GM18505 (cell line): Measurements from ENCODE around the gene HMCN2.

ENCODE experiments used
- ATAC-seq: cut with Tn5 transposase; IDR thresholded peaks from one replicate; pipeline ENCODE4 v1.9.1; 2021; ENCODE audit not compliant: unreplicated experiment
- POLR2A ChIP-seq: IDR thresholded peaks from 4 replicates; pipeline ENCODE4 v1.6.1; 2011; ENCODE audit warnings: borderline replicate concordance; ENCODE audit not compliant: insufficient read depth, insufficient read length; ENCODE audit errors: extremely low read depth

The HMCN2 gene

DNA sequence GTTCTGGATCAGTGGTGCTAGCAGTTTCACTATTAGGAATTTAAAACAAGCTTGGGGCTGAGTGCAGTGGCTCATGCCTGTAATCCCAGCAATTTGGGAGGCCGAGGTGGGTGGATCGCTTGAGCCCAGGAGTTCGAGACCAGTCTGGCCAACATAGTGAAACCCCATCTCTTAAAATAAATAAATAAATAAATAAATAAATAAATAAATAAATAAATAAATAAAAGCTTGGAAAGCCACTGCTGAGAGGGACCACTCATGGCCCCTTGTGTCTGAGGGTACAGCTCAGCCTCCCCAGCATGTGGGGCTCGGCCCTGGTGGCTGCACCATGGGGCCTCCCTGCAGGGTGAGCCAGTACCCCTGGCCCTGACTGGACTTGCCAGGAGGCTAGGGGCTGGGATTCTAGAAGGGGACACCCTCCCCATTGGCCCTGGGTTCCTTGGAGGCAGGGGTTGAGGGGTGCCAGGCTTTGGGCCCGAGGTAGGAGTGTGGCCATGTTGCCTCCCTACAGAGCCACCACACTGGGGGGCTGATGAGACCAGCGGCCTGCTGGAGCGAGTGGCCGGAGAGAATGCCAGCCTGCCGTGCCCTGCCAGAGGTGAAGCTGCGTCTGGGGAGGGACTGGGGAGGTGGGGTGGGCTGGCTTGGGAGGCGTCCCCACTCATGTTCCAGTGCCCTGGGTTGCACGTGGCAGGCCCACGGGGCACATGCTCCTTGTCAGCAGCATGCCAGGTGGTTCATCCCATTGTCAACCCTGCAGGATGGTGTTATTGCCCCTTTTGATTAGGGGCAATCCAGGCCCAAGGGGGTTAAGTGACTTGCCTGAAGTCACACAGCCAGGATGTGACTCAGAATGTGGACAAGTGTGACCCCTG, 76.5 kb downstream of the HMCN2 start:
- TF ChIP-seq POLR2A, result no peak
- no peak for ATAC-seq

DNA sequence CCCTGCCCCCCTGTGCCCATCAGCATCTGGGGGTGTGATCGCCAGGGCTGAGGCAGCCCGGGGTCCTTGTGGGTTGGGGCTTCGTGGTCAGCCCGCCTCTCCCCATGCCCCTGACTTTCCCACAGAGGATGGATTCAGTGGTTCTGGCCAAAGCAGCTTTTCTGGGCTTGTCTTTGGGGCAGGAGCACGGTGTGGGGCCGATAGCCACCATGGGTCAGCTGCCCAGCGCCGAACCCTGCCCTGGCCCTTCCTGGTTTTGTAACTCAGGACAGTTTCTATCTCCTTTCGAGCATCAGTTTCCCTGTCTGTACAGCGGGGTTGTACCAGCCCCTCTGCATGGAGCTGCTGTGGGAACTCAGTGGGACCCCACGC, 77.1 kb downstream of the HMCN2 start:
- TF ChIP-seq POLR2A, result no peak
- no peak for ATAC-seq

DNA sequence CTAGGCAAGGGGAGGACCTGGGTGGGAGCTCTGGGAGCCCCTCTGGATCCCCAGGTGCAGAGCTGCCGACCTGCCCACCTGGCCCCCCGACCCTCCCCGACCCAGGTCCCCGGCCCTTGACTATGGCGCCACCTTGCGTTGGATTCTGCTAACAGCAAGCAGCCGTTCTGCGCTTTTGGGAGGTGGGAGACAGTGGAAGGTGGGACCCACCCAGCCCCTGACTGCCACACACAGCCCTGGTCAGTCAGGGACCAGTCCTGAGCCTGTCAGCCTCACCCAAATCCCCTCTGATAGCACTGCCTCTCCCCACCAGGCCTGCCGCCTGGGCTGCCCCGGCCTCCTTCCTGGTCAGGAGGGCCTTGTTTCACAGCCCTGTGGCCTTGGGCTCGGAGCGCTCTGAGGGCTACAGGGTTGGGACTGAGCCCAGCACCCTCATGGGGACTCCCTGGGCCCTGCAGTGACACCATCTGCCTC, 77.9 kb downstream of the HMCN2 start:
- ATAC-seq, result no peak
- no peak for TF ChIP-seq POLR2A

DNA sequence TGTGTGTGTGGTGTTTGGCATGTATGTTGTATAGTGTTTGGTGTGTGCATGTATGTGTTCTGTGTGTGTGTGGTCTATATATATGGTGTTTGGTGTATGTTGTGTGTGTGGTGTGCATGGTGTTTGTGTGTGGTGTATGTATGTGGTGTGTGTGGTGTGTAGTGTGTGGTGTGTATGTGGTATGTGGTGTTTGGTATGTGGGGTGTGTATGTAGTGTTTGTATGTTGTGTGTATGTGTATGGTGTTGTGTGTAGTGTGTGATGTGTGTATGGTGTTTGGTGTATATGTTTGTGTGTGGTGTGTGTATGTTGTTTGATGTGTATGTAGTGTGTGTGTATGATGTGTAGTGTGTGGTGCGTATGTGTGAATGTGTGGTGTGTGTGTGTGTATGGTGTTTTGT, 78.8 kb downstream of the HMCN2 start:
- no peak for TF ChIP-seq POLR2A
- no peak for ATAC-seq

DNA sequence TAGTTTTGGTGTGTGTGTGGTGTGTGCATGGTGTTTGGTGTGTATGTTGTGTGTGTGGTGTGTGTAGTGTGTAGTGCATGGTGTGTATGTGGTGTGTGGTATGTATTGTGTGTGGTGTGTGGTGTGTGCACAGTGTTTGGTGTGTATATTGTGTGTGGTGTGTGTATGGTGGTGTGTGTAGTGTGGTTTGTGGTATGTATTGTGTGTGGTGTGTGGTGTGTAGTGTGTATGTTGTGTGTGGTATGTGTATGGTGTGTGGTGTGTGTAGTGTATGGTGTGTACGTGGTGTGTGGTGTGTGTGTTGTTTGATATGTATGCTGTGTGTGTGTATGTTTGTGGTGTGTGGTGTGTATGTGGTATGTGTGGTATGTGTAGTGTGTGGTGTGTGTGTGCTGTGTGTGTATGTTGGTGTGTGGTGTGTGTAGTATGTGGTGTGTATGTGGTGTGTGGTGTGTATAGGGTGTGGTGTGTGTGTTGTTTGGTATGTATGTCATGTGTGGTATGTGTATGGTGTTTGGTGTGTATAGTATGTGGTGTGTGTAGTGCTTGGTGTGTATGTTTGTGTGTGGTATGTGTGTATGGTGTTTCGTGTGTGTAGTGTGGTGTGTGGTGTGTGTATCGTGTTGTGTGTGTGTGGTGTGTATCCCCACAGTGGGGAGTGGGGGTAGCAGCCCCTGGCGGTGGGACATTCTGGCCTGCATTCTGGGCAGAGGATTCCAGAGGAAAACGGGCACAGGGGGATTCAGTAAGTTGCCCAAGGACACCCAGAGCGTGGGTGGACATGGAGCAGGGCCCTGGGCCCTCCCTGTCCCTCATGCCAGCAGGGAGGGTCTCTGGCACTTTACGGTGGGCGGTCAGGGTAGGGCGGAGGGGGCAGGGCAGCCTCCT, 79.7 kb downstream of the HMCN2 start:
- no peak for TF ChIP-seq POLR2A
- no peak for ATAC-seq

DNA sequence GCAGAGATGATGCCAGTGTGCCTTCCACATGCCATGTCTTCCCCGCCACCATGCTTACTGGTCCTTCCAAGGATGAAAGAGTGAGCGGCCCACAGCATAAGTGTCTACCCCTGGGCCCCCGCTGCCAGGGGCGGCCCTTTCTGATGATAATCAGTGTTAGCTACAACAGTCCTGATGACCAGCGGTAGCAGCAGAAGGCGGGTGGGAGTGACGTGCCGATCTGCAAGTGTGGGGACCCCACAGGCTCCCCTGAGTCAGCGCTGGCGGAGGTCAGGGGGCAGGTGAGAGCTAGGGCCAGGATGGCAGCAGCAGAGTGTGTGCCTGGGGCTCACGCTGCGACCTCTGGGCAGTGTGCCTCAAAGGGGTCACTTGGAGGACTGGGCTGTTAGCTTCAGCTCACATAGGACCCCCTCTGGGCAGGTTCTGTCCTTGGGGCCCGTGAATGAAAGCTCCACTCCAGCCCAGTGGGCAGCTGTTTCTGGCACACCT, 80.4 kb downstream of the HMCN2 start:
- no peak for ATAC-seq
- no peak for TF ChIP-seq POLR2A

DNA sequence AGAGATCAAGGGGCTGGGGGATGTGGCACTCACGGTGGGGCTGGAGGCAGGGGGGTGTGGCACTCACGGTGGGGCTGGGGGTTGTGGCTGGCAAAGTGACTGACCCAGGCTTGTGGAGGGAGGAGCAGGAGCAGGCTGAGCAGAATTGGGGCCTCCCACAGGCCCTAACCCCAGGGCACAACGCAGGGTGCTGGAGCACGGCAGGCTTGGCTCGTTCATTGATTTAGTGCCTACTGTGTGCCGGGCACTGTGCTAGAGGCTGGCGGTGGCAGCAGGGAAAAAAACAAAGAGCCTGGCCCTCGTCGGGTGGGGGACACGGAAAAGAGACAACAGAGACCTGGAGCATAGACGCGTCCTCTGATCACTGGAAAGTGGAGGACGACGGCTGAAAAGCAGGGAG, 80.9 kb downstream of the HMCN2 start:
- no peak for TF ChIP-seq POLR2A
- ATAC-seq, result no peak

DNA sequence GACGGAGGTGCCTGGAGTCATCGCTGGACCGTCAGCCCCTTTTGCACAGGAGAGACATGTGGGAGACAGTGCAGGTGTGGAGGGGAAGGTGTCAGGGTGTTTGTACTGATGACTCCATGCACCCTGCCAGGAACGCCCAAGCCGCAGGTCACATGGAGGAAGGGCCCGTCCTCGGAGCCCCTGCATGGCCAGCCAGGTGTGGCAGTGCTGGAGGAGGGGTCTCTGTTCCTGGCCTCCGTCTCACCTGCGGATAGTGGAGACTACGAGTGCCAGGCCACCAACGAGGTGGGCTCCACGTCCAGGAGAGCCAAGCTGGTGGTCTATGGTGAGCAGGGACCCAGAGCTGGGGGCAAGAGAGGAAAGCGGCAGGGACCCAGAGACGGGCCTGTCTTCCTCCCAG, 81.5 kb downstream of the HMCN2 start:
- TF ChIP-seq POLR2A, result no peak
- ATAC-seq, result no peak

DNA sequence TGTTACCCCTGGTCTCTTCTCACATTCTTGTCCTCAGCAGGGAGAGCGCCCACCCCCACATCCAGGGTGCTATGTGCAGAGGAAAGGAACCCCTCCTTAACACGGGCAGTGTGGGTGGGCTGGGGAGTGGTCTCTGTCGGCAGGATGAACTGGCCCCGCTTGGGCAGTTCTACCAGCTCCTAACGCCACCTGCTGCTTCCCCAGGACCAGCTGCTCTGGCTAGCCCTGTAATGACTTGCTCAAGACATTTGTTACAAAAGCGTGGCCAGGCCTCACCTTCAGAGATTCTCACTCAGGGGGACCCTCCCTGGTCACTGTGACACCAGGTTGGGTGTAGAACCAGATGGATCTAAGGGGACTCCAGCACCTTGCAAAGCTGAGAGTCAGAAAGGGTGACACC, 82.4 kb downstream of the HMCN2 start:
- no peak for TF ChIP-seq POLR2A
- ATAC-seq, result no peak

DNA sequence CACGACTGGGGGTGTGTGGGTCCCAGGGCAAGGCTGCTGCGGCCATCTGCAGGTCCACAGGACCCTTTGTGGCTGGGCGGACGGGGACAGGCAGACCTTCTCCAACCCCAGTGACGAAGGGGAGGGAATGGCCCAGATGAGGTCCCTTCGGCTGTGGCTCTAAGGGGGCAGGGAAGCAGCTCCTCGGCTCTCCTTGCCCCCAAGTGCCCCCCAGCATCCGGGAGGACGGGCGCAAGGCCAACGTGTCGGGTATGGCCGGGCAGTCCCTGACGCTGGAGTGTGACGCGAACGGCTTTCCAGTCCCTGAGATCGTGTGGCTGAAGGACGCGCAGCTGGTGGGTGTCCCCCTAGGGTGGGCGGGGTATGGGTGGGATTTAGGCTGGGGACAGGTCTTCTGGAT, 82.8 kb downstream of the HMCN2 start:
- ATAC-seq, result no peak
- TF ChIP-seq POLR2A, result no peak

DNA sequence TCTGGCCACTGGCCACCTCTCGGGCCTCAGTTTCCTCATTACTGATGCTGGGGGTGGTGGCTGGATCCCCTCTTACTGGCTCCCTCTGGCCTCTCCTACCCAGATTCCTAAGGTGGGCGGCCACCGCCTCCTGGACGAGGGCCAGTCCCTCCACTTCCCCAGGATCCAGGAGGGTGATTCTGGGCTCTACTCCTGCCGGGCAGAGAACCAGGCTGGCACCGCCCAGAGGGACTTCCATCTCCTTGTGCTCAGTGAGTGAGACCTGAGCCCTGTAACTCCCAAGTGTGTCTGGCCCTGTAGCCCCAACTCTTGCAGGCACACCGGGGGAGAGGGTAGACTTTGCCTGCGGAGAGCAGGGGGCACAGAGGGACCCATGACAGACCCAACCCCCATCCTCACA, 83.3 kb downstream of the HMCN2 start:
- no peak for TF ChIP-seq POLR2A
- ATAC-seq, result no peak

DNA sequence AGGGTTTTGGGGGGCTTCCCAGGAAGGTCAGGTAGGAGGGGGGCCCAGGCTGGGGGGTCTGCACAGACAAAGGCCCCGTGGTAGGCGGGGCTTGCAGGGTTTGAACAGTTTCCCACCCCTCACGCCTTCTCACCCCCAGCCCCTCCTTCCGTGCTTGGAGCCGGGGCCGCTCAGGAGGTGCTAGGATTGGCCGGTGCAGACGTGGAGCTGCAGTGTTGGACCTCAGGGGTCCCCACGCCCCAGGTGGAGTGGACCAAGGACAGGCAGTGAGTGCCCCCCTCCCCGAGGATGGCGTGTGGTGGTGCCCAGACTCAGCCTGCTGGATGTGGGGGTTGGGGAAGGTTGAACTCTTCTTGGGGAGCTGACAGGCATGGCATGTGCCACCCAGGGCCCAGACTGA, 83.8 kb downstream of the HMCN2 start:
- no peak for ATAC-seq
- no peak for TF ChIP-seq POLR2A

DNA sequence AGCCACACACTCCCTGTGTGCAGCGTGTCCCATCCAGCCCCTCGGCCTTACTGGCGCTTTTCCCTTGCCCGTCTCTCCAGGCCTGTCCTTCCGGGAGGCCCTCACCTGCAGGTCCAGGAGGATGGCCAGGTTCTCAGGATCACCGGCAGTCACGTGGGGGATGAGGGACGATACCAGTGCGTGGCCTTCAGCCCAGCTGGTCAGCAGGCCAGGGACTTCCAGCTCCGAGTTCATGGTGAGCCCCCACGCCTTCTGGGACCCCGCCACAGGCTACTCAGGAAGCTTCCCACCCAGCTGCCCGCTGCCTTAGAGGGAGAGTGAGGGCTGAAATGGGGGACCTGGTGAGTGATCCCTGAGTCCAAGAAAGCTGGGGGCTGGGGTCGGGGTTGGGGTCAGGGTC, 85.8 kb downstream of the HMCN2 start:
- TF ChIP-seq POLR2A, result no peak
- ATAC-seq, result no peak
